HG03097 (cell line): Measurements from ENCODE around the gene EYS.
"Not testable (repeated sequence)": the region's sequence is repeated elsewhere in the genome, so short reads cannot be mapped to it uniquely, and the experiment has no call there.

Experiments used
- ATAC-seq: cut with Tn5 transposase; IDR thresholded peaks from one replicate; pipeline ENCODE4 v1.9.1; 2021; ENCODE audit not compliant: unreplicated experiment, low FRiP score

EYS gene

DNA sequence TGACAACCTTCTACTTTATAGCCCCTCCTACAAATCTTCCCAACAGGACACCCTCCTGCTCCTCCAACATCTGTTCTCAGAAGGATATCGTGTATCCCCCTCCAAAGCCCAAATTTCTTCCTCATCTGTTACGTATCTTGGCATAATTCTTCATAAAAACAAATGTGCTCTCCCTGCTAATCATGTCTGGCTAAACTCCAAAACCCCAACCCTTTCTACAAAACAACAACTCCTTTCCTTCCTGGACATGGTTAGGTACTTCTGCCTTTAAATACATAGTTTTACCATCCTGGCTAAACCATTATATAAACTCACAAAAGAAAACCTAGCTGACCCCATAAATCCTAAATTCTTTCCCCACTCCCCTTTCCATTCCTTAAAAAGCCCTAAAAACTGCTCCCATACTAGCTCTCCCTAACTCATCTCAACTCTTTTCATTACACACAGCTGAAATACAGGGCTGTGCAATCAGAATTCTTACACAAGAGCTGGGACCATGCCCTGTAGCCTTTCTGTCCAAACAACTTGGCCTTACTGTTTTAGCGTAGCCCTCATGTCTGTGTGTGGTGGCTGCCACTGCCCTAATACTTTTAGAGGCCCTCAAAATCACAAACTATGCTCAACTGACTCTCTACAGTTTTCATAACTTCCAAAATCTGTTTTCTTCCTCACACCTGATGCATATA is 1753.5 kb downstream of the EYS start:
- ATAC-seq = not testable (repeated sequence)

DNA sequence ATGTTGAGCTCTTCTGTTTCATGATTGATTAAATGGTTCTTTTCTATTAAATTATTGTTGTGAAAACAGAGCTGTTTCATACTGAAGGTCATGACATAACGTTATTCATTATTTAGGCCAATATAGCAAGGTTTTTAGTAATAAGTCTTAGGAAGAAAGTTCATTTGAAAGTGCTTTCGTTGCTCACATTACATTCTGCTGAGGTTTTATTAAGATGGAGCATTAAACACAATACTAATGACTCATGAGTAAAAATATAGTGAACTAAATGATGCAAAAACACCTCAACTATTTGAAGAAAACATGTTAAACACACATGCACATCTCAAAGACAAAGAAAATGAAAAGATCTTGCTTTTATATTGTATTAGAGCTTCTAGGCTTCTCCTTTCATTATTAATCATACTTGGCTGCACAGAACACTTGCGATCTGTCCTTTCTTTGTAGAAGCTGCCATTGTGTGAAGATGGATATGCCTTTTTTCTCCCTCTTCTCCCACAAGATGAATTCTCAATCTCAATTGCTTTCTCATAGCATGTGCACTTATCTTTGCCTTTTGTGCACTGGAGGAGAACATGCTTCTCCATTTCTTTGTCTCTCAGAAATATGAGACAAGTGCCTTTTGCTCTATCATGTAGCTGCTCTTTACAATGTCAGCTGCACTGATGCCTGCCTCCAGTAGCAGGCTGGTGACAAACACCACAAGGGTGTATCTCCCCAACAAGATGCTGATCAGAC is 1759.1 kb downstream of the EYS start:
- ATAC-seq = no peak

DNA sequence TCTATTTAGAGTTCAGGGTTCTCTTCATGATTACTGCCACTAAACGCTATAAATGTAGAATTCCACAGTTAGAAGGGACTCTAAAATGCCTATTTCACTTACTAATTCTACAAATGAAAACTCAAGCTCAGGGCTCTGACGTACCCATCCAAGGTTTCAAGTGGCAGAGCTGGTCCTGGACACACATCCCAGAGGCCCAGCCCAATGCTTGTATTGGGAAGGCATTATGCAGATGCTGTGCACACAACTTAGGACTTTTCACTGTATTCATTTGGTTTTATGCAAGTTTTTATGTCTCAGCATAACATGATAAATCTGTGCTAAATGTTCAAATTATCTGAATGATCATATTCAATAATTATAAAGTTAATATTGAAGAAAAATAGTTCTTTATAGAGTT is 1761.0 kb downstream of the EYS start:
- ATAC-seq = no peak

DNA sequence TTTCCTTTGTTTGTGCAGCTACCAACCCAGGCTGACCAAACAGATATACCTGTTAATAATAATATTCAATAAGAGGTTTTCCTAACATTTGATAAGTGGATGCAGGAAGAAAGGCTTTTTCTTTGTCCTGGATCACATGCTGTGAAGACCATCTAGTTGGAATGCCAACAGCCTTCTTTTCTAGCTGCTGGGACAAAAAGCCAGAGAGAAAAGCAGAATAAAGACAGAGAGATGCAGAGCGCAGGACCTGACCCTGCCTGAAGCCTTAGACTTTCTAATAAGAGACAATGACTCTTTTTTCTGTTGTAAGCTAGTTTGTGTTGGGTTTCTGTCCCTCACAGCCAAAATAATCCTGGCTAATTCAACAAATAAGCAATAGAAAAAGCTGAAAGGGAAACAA is 1763.2 kb downstream of the EYS start:
- ATAC-seq = no peak

DNA sequence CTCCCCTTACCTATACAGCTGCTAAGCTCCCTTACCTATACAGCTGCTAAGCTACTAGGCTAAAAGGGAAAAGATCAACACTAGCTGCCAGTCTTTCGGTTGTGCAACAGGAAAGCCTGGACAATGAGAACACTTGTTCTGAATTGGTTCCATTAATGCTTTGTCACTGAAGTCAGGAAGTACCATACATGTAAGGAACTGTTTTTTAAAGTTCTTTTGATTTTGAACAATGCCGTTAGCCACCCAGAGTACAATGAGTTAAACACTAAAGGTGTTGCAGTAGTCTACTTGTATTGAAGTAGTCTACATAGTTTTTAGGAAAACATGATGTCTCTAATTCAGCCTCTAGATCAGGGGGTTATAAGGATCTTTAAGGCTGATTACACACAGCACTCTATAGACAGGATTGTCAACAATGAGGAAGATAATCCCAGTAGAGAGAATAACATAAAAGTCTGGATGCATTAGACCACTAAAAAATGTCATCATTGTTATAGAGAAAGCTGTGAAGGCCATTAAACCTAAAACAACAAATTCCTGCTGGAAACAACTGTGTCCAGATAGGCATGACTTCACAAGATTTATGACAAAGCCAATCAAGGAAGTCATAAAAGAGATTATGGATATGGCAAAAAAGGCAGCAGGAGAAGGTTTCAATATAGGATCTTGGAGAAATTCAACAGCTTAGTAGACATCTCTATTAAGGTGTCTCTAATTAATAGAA is 1765.1 kb downstream of the EYS start:
- ATAC-seq = no peak

DNA sequence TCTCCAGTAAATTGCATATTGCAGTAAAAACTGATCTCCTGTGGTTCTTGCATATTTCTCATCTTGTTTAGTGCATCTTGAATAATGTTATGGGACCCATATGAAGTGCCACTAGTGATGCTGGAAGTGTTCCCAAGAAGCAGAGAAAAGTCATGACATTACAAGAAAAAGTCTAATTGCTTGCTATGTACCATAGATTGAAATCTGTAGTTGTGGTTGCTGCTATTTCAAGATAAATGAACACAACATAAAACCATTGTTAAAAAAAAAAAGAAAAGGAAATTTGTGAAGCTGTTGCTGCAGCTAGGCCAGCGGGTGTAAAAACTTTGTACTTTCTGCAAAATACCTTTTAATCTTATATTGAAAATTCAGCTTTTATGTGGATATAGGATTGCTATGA is 1767.0 kb downstream of the EYS start:
- no peak for ATAC-seq

DNA sequence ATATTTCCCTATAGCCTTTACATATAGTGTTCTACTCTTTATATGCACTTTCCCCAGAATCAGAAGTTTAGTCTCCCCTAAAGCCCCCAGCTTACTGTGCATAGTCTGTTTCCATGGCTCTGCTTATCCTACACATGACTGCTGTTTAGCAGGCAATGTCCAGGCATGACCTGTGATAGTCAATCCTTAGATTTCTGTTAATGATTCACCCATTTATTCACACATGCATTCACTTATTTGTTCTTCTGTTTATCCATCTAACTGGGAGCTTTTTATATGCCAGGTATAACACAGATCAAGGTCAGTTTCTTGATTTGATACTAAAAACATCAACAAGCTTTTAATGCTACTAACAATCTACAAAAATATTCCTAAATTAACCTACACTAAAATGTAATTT is 1770.6 kb downstream of the EYS start:
- ATAC-seq = no peak

DNA sequence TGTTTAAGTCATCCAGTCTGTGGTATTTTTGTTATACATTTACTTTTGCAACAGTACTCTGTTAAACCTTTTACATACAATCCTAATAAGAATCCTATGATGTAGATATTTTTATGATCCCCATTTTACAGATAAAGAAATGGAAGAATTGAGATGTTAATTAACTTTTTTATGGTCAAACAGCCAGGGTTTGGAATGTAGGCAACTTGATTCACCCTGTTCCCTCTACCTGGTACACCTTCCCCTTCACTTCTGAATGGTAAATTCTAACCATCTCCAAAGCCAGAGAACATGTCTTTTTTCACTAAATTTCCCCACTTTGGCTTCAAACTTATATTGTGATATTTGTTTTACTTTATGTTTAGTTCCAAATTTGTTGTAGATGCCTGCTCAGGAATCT is 1771.3 kb downstream of the EYS start:
- no peak for ATAC-seq

DNA sequence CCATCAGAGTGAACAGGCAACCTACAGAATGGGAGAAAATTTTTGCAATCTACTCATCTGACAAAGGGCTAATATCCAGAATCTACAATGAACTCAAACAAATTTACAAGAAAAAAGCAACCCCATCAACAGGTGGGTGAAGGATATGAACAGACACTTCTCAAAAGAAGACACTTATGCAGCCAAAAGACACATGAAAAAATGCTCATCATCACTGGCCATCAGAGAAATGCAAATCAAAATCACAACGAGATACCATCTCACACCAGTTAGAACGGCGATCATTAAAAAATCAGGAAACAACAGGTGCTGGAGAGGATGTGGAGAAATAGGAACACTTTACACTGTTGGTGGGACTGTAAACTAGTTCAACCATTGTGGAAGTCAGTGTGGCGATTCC is 1773.1 kb downstream of the EYS start:
- ATAC-seq = not testable (repeated sequence)

DNA sequence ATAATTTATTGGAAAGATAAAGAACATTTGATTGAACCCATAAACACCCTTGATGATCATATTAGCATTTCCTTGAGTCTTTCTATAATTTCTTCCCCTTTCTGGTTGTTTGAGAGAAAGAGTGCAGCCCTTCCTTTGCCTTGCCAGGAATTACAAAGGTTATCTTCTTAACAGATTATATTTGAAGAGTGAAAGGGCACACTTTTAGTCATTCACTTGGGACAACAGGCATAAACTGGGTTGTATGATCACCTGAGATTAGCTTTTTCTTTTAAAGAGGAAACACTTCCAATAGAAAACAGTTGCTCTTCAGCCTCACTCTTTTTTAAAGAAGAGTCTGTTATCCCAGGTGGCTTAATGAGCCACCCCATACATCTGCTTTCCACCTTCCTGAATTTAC is 1776.2 kb downstream of the EYS start:
- no peak for ATAC-seq

DNA sequence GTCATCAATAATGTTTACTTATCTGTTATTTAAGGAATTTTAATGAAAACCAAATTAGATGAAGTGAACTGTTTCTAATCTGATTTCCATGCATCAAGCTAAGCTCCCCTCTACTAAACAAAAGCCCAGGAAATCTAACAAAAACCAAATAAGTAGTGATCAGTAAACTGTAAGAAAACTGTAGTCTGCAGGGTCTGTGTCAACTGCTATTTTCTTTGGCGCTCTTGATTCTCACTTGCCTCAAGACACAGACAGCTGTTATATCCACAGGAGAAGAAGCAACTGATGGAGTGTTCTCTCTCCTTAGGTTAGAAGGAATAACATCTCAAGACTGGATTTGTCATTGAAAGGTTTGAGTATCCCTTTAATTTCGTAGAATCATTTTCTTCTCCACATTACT is 1777.9 kb downstream of the EYS start:
- no peak for ATAC-seq

DNA sequence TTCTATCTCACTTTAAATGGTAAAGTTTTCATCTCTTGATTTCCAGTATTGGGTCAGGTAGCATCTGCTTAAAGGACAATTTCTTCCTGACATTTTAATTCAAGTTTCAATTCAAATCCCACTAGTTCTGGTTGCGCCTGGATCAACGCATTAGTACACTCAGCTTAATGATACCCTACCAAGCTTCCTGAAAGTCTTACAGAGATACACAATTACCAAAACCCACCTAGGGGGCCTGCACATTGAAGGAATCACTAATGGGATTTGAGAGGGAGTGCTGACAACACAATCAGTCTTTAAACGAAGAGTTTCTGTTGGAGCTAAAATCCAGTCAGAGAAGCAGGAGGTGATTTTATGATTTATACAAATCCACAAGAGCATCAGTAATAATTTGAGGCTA is 1778.4 kb downstream of the EYS start:
- no peak for ATAC-seq

DNA sequence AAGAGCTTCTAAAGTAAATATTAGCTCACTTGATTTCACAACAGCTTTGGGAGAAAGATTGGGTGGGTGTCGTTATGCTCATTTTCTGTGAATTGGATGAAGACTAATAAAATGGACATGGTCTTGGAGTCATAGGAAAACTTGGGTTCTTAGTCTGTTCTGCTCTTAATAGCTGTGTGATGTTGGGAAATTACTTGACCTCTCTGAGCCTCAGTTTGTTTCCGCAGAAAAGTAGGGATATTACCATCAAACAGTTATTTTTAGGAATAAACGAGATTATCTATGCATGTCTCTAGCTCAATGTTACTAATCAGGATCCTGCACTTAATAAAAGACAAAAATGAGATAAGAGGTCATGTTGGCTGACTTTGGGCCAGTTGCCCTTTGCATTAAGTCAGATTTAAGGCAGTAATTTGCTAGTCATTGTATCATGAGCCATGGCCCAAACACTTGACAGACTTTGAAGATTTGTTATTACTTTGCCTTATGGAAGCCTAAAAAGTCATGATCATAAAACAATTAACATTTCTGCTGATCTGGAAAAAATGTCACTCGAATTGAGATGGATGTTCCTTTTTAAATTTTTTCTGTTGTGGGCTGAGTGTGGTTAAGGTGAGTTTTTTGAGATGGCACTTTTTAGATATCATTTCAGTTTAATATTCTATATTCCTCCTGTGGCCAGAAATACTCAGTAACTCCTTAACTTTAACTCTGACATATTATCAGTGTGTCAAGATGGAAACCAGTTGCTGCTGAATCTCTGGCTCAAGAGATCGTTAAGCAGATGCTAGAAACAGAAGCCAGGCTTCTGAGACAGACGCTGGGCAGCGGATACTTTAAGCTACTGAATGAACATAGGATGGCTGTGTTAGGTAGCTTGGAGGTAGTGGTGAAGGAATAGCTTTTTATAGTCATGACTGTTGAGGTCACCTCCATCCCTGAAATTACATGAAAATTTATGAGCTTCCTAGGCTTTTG is 1779.8 kb downstream of the EYS start:
- ATAC-seq = no peak

DNA sequence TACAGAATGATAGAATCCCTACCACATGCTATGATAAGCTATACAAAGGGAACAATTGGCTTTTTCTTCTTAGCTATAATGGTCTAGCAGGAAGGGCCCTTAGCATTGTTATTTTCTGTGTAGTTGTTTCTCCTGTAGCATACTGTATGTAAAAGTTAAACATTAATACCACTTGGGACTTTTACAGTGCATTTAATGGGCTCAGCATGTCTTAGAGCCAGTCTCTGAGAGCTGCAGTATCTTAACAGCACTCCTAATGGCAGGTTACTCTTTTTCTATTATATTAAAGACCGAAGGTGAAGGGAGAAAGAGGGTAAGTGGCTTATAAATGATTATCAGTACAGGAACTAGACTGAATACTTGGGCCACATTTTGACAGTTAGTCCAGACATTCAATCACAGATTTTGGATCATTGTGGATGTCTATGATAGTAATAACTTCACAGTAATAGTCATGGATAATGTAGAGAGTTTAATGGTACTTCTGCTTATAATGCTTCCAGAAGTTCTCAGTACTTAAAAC is 1780.7 kb downstream of the EYS start:
- ATAC-seq = no peak

DNA sequence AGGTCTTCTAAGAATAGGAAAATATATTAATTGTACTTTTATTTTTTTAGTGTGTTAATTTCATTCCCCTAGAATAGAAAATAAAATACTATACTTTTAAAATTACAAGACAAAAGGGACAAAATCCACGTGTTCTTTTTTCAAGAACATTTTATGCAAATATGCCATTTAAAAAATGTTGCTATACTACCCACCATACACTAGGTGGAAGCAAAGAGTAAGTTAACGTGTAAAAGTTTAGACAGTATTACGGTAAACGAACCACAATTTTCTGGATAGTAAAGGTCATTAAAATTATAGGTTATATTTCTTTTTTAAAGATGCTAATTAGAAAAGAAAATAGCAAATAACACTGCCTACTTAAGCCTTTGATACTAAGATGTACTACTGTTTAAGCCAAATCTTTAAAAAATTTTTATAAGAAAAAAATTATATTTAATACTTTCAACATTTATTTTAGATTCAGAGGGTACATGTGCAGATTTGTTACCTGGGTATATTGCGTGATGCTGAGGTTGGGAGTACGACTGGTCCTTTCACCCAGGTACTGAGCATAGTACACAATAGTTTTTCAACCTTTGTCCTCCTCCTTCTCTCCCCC is 1783.8 kb downstream of the EYS start:
- peak; percentile 69 for ATAC-seq

DNA sequence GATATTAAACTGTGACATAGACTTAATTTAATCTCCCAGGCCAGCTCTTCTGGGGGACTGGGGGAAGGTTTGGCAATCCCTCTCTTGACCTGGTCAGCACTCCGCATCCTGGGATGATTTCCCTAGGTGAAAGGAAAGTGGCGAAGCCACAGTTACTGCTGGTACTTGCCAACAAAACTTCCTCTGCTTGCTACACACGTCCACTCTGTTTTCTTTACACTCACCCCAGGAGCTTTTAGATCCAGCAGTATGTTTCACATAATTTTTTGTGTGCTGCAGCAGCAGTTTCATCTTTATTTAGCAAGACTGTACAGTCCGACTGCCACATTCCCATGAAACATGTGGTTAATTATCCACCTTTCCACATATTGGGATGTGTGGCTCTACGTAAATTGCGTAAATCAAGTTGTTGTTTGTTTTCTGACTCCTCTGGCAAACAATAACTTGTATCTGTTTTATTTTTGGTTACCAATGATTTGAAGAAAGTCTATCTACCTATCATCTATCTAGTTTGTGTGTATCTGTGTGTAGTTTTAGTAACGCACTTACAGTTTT is 1787.4 kb downstream of the EYS start:
- no peak for ATAC-seq

DNA sequence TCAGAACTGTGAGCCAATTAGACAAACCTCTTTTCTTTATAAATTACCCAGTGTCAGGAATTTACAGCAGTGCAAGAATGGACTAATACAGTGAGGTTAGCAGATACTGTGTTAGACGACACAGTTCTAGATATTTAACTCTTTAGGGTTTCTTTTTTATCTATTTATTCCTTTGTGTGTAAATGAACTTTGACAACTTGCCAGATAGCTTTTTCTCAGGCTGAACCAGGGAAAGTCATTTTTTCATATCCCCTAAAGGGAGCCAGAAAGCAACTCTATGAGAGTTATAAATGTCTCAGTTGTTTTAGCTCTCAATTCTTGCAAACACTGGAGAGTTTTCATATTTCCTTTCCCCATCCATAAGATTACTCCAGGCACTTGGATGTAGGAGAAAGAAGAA is 1794.1 kb downstream of the EYS start:
- ATAC-seq = no peak

DNA sequence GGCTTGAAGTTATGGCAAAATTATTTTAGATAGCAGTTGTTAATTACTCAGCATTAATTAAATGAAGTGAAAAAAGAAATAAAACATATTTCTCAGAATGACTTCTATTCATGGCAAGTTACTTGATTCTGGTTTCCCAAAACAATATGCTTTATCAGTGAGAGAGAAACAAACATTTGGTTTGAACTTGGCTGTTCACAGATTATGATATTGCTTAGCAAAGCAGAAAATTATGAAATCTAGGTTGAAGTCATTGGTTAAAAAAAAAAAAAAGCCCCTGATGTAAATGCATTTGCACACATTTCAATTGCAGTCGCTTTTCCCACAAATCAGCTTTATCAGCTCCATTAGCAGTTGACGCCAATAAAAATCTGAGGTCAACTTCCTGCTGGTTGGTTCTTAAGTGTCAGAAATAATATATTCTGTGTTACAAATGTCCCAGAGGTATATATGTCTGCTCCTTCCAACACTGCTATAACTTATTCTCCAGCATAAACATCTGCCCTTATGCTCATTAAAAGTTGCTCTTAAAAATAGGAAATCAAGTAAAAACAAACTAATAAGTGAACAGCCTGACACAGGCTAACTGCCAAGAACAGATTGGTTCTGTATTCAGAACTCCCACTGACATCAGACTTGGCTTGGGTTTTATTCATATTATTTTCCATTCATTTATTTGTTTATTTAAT is 1796.0 kb downstream of the EYS start:
- no peak for ATAC-seq

DNA sequence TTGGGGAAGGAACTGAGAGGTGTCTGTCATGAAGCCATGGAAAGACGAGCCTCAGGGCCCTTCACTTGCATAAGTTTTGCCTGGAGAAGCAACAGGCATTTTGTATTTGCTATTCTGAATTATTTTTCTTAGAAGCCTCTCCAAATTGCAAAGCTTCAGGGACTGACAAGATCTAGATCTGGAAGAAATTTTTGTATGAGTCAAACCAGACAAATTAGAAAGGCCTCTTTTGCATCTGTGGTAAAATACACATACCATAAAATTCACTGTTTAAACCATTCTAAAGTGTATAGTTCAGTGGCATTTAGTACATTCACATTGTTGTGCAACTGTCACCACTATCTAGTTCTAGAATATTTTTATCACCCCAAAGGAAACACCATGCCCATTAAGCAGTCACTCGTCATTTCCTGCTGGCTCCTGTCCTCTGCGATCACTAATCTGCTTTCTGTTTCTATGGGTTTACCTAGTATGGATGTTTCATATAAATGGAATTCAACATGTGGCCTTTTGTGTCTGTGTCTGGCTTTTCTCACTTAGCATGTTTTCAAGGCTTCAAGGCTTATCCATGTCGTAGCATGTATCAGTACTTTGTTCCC is 1802.3 kb downstream of the EYS start:
- no peak for ATAC-seq
